ENCODE results near the gene FAM219A.

DNA sequence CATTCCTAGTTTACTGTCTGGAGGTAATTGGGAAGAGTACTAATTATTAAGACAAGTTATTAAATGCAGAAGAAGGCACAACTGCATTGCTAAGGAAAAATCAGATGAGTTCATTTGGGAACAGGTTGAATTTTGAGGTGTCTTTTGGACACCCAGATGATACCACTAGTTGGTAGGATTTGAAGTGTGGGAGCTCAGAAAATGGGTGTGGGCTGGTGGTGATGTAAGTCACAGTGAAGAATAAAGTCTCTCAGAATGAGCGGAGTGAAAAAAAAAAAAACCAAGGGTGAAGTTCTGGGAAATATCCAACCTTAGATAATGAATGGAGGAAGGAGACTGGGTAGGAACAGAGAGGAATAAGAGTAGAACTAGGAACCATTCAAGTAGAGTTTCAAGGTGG lies 46.0 kb downstream of the FAM219A start:
- TF ChIP-seq CTCF (IDR thresholded peaks at IDR 0.05) = no peak
- TF ChIP-seq POLR2A (IDR thresholded peaks at IDR 0.05) = no peak
- TF ChIP-seq POLR2AphosphoS5 (IDR thresholded peaks at IDR 0.05) = no peak

Measured in prostate gland (tissue), 2 donors.